HG03520 (cell line): ENCODE data around the gene ZMYM1.
"Not testable (repeated sequence)": the region's sequence is repeated elsewhere in the genome, so short reads cannot be mapped to it uniquely, and the experiment has no call there.

Experiments used
- ATAC-seq: cut with Tn5 transposase; IDR thresholded peaks from one replicate; pipeline ENCODE4 v1.9.1; 2021; ENCODE audit warnings: mild to moderate bottlenecking, moderate library complexity; ENCODE audit not compliant: unreplicated experiment

ZMYM1 gene

GRCh38 chr1:35079003-35079930 lies at the start of gene ZMYM1:
Gene ZMYM1 (plus strand): TSS chr1:35079385. CDS start chr1:35093988, 14,603 bp downstream.
- peak; percentile 86 for ATAC-seq

DNA sequence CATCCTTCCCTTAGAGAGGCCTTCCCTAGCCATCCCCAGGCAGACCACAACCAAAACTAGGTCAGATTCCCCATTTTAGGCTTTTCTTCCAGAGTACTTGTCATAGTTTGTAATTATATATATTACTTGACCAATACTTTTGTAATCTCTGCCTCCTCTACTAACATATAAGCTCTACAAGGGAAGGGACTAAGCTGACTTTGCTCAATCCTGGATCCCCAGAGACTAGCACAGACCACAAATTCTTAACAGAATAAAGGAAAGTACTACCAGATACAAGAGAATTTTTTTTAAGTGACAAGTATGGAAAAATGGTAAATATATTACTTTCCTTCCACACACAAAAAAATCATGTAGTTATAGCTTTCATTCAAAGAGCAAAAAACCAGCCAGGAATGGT lies 49.4 kb upstream of the ZMYM1 start:
- no peak for ATAC-seq

GRCh38 chr1:35030338-35030737 lies 48.8 kb upstream of the ZMYM1 start:
- no peak for ATAC-seq

- ATAC-seq, result no peak
These were observed 48.3 kb upstream of the ZMYM1 start for GRCh38 chr1:35030756-35031446.

- ATAC-seq, result no peak
These were observed 46.8 kb upstream of the ZMYM1 start for GRCh38 chr1:35032384-35032739.

GRCh38 chr1:35033346-35033745 lies 45.8 kb upstream of the ZMYM1 start:
- ATAC-seq, result no peak

- ATAC-seq, result no peak
These were observed 42.6 kb upstream of the ZMYM1 start for GRCh38 chr1:35036621-35037020.

- ATAC-seq, result no peak
These were observed 42.0 kb upstream of the ZMYM1 start for GRCh38 chr1:35037206-35037605.

DNA sequence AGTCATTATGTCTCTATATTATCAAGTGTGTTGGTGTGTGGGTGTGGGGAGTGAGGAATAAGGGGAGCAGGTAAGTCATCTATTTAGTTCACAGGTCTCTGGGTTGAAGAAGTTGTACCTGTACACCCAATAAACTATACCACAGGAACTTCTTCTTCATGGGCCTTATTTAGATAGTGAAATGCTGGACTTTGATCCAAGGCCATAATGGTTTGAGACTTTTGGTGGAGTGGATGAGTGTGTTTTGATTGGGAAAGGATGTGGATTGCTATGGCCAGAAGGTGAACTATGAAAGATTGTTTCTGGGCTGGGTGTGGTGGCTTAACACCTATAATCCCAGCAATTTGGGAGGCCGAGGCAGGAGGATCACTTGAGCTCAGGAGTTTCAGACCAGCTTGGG lies 40.5 kb upstream of the ZMYM1 start:
- ATAC-seq, result no peak

DNA sequence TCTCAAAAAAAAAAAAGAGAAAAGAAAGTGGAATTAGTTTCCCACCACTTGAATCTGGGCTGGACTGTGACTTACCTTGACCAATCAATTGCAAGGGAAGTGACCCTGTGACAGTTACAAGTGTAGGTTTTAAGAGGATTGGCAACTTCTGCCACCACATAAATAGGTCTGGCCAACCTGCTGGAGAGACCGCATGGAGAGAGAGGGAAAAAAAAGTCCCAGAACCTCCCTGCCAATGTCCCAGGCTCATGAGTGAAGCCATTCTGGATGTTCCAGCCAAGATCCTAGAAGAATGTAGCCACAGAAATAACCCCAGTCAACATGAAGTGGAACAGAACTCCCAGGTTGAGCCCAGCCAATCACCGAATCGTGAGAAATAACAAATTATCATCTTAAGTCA lies 35.7 kb upstream of the ZMYM1 start:
- ATAC-seq, result no peak

- no peak for ATAC-seq
These were observed 34.8 kb upstream of the ZMYM1 start for GRCh38 chr1:35044431-35044830.

DNA sequence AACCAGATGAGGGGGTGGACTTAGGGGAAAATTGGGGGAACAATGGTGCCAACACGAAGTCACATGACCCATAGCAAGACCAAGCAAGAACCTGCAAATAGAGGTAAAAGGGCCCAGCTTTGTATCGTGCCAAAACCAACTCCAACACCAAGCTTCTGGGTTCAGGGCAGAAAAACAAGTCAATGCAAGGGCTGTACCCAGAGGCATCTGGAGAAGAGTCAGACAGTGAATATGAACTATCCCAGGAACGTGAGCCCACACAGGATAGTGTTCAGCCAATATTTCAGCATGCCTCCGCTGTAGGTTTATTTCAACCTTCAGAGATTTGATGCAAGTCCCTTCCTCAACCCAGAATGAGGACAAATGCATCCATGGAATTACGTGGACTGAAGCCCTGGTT lies 32.5 kb upstream of the ZMYM1 start:
- ATAC-seq, result no peak

GRCh38 chr1:35047188-35047858 lies 31.9 kb upstream of the ZMYM1 start:
- ATAC-seq, result no peak

DNA sequence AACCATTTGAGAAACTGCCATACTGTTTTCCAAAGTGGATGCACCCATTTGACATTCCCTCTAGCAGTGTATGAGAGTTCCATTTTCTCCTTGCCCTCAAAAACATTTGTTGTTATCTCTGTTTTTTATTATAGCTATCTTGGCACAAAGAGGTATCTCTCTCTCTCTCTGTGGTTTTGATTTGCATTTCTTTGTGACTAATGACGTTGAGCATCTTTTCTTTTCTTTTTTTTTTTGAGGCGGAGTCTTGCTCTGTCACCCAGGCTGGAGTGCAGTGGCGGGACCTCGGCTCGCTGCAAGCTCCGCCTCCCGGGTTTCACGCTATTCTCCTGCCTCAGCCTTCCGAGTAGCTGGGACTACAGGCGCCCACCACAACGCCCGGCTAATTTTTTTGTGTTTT lies 30.1 kb upstream of the ZMYM1 start:
- no peak for ATAC-seq

DNA sequence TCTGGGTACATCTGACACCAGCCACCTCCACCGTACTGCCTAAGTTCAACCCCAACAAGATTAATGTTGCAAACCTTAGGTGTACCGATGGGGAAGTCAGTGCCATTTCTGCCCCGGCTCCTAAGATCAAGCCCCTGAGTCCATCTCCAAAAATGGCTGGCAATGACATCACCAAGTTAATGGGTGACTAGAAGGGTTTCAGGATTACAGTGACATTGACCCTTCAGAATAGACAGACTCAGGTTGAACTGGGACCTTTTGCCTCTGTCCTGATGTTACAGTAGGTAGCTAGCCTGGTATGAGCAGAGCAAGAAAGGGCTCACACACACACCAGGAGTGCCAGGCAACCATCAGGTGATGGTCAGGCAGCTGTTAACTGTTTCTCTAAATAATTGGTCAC lies 25.8 kb upstream of the ZMYM1 start:
- ATAC-seq, result no peak

DNA sequence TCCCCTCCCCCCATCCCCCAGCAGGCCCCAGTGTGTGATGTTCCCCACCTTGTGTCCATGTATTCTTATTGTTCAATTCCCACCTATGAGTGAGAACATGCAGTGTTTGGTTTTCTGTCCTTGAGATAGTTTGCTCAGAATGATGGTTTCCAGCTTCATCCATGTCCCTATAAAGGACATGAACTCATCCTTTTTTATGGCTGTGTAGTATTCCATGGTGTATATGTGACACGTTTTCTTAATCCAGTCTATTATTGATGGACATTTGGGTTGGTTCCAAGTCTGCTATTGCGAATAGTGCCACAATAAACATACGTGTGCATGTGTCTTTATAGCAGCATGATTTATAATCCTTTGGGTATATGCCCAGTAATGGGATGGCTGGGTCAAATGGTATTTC lies 24.9 kb upstream of the ZMYM1 start:
- not testable (repeated sequence) for ATAC-seq

- ATAC-seq, result not testable (repeated sequence)
These were observed 20.9 kb upstream of the ZMYM1 start for GRCh38 chr1:35058321-35058720.

DNA sequence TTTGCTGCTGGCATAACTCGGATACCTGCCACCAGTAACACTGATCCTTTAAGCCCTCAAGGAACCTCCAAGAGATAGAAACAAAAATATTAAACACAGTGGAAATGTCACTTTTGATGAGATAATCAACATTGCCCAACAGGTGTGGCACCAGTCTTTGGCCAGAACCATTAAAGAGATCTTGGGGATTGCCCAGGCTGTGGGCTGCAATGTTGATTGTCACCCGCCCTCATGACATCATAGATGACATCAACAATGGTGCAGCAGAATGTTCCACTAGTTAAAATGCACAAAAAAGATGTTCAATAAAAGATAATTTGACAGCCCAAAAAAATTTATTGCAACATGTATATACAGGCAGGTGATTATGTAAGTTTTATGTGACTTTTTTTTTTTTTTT lies 20.2 kb upstream of the ZMYM1 start:
- ATAC-seq, result no peak

DNA sequence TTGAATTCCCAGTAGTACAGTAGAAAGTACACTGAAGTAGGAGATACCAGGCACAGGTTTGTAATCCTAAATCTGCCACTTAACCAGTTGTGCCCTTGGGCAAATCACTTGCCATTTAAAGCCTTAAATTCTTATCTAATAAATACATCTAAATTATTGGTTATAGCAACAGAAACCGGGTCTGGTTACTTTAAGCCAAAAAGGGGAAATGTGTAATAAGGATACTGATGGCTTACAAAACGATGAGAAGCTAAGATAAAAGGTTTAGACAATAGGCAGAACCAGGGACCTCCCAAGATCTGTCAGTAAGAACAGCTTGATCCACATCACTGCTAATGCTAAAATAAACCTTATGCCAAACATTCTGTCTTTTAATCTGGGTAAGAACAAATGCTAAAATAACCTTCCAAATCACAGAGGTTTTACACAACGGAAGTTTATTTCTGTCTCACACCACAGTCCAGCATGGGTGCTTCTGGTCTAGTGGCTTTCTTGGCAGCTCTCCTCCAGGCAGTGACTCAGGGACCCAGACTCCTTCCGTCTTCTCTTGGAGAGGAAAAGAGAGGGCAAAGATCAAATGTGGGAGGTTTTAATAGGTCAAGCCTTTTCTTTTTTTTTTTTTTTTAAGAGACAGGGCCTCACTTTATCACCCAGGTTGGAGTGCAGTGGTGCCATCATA lies 16.5 kb upstream of the ZMYM1 start:
- ATAC-seq, result no peak

GRCh38 chr1:35064265-35064664 lies 14.9 kb upstream of the ZMYM1 start:
- no peak for ATAC-seq

DNA sequence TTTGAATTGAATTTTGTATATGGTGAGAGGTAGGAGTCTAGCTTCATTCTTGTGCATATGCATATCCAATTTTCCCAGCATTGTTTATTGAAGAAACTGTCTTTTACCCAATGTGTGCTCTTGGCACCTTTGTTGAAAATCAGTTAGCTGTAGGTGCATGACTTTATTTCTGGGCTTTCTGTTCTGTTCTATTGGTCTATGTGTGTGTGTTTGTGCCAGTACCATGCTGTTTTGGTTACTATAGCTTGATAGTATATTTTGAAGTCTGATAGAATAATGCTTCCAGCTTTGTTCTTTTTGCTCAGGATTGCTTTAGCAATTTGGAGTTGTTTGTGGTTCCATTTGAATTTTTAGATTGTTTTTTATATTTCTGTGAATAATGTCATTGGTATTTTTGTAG lies 9.4 kb upstream of the ZMYM1 start:
- no peak for ATAC-seq
